Natural killer cell treated with Interleukin-12 subunit alpha and Interleukin-12 subunit beta and Interleukin-15 and Interleukin-18, amount 100 ng/mL, for 72 hours (primary cell): ENCODE results near the gene CTNNA1. TPM values are rescaled to one million over a fixed set of nuclear protein-coding genes. Genes with fewer than 3 reads are reported as not detected.
"Not testable (repeated sequence)": the region's sequence is repeated elsewhere in the genome, so short reads cannot be mapped to it uniquely, and the experiment has no call there.

Experiments used
- ATAC-seq, 2 donors: fragments of 150-1000 bp; cut with Tn5 transposase in 1 of 2; sonication (Bioruptor Pico), chemical (Tn5 transposase) in 1 of 2; 2 replicates each; pipeline ENCODE4 v1.10.0; 2021
- DNase-seq: peaks from one replicate; pipeline ENCODE4 v3.0.0; 2022; ENCODE audit warnings: low spot score
- H3K27ac Mint-ChIP-seq, 2 donors: 1 replicate in 1 of 2; 2 replicates in 1 of 2; pipeline ENCODE4 v1.8.0; 2022; ENCODE audit warnings: mixed read lengths in 2 of 2, mild to moderate bottlenecking in 1 of 2, moderate library complexity in 1 of 2
- H3K27me3 Mint-ChIP-seq, 2 donors: 1 replicate in 1 of 2; 2 replicates in 1 of 2; pipeline ENCODE4 v1.8.0; 2022; ENCODE audit warnings: mixed read lengths in 2 of 2
- H3K36me3 Mint-ChIP-seq: one replicate; pipeline ENCODE4 v1.8.0; 2022; ENCODE audit warnings: mixed read lengths
- H3K4me1 Mint-ChIP-seq, 2 donors: 1 replicate in 1 of 2; 2 replicates in 1 of 2; pipeline ENCODE4 v1.8.0; 2022; ENCODE audit warnings: low read depth in 2 of 2, mixed read lengths in 2 of 2, mild to moderate bottlenecking in 1 of 2
- H3K4me3 Mint-ChIP-seq: one replicate; pipeline ENCODE4 v1.8.0; 2022; ENCODE audit warnings: mixed read lengths
- H3K9me3 Mint-ChIP-seq: 2 replicates; pipeline ENCODE4 v1.8.0; 2022; ENCODE audit warnings: mixed read lengths
- total RNA-seq, 2 donors: library from RNA; stranded (reverse); gene quantifications; one replicate each; pipeline ENCODE4 v1.2.3, GENCODE V29; 2022

CTNNA1 gene
- total RNA-seq, 2 donors from 2014 or later, result 50.6 to 65.8 TPM

- Mint-ChIP-seq H3K27me3 (no peaks in the 10 kb centered on the region), H3K4me3 (no peak overlapping the region), H3K4me1 (peaks cover 3 to 8% of the 10 kb centered on the region in 2 donors), H3K27ac (no peak overlapping the region), H3K36me3 (no peaks in the 10 kb centered on the region), H3K9me3 (no peaks in the 10 kb centered on the region)
- DNase-seq, result no peak
- no peak for ATAC-seq
Measured at GRCh38 chr5:138784590-138784989, 31.4 kb downstream of the CTNNA1 start.

GRCh38 chr5:138789771-138790242, 36.6 kb downstream of the CTNNA1 start:
- H3K4me3 Mint-ChIP-seq, result peak overlapping the region; percentile 4
- H3K9me3 Mint-ChIP-seq, result no peaks in the 10 kb centered on the region
- H3K27ac Mint-ChIP-seq, result no peak overlapping the region
- ATAC-seq, result no peak
- no peaks in the 10 kb centered on the region for H3K36me3 Mint-ChIP-seq
- H3K4me1 Mint-ChIP-seq, result peaks cover 23 to 38% of the 10 kb centered on the region in 2 donors
- no peak for DNase-seq
- no peaks in the 10 kb centered on the region for H3K27me3 Mint-ChIP-seq

GRCh38 chr5:138790684-138791083, 37.5 kb downstream of the CTNNA1 start:
- H3K27ac Mint-ChIP-seq, result no peak overlapping the region
- ATAC-seq (peak in 1 of 2 donors; percentile 68), DNase-seq (no peak)

GRCh38 chr5:138792195-138792790, 39.1 kb downstream of the CTNNA1 start:
- no peaks in the 10 kb centered on the region for H3K36me3 Mint-ChIP-seq
- H3K9me3 Mint-ChIP-seq, result no peaks in the 10 kb centered on the region
- ATAC-seq, result no peak
- H3K4me1 Mint-ChIP-seq, result peaks cover 23 to 38% of the 10 kb centered on the region in 2 donors
- no peak for DNase-seq
- H3K27me3 Mint-ChIP-seq, result no peaks in the 10 kb centered on the region
- no peak overlapping the region for H3K4me3 Mint-ChIP-seq
- no peak overlapping the region for H3K27ac Mint-ChIP-seq

More at GRCh38 chr5:138790684-138791083, 37.5 kb downstream of the CTNNA1 start:
- H3K36me3 Mint-ChIP-seq, result no peaks in the 10 kb centered on the region
- H3K4me3 Mint-ChIP-seq, result no peak overlapping the region
- no peaks in the 10 kb centered on the region for H3K27me3 Mint-ChIP-seq
- peaks cover 23 to 38% of the 10 kb centered on the region in 2 donors for H3K4me1 Mint-ChIP-seq
- H3K9me3 Mint-ChIP-seq, result no peaks in the 10 kb centered on the region

- Mint-ChIP-seq H3K9me3 (no peaks in the 10 kb centered on the region), H3K27ac (no peak overlapping the region), H3K4me1 (peaks cover 23 to 38% of the 10 kb centered on the region in 2 donors), H3K27me3 (no peaks in the 10 kb centered on the region), H3K4me3 (no peak overlapping the region), H3K36me3 (no peaks in the 10 kb centered on the region)
- DNase-seq, result no peak
- ATAC-seq, result no peak
Measured at GRCh38 chr5:138793575-138793974, 40.4 kb downstream of the CTNNA1 start.

- ATAC-seq (no peak), DNase-seq (no peak)
- no peak overlapping the region for H3K4me3 Mint-ChIP-seq
- H3K27ac Mint-ChIP-seq, result no peak overlapping the region
- H3K27me3 Mint-ChIP-seq, result no peaks in the 10 kb centered on the region
- no peaks in the 10 kb centered on the region for H3K9me3 Mint-ChIP-seq
- peaks cover 5% of the 10 kb centered on the region for H3K36me3 Mint-ChIP-seq
- H3K4me1 Mint-ChIP-seq, result peaks cover 4 to 9% of the 10 kb centered on the region in 2 donors
Measured at GRCh38 chr5:138803285-138803684, 50.1 kb downstream of the CTNNA1 start.

GRCh38 chr5:138803935-138804334, 50.7 kb downstream of the CTNNA1 start:
- no peak for DNase-seq
- Mint-ChIP-seq H3K36me3 (peaks cover 5% of the 10 kb centered on the region), H3K27me3 (no peaks in the 10 kb centered on the region), H3K4me1 (peaks cover 4 to 9% of the 10 kb centered on the region in 2 donors), H3K27ac (no peak overlapping the region), H3K4me3 (no peak overlapping the region), H3K9me3 (no peaks in the 10 kb centered on the region)
- no peak for ATAC-seq

- Mint-ChIP-seq H3K36me3 (peaks cover 2% of the 10 kb centered on the region), H3K4me1 (peaks cover 4 to 9% of the 10 kb centered on the region in 2 donors), H3K27ac (no peak overlapping the region), H3K4me3 (no peak overlapping the region), H3K9me3 (no peaks in the 10 kb centered on the region), H3K27me3 (no peaks in the 10 kb centered on the region)
- ATAC-seq (no peak), DNase-seq (no peak)
Measured at GRCh38 chr5:138805096-138805495, 51.9 kb downstream of the CTNNA1 start.

GRCh38 chr5:138807182-138807581, 54.0 kb downstream of the CTNNA1 start:
- DNase-seq, result no peak
- Mint-ChIP-seq H3K4me3 (no peak overlapping the region), H3K9me3 (no peaks in the 10 kb centered on the region), H3K36me3 (no peaks in the 10 kb centered on the region), H3K27ac (no peak overlapping the region), H3K4me1 (peaks cover 4 to 9% of the 10 kb centered on the region in 2 donors), H3K27me3 (no peaks in the 10 kb centered on the region)
- ATAC-seq, result no peak

GRCh38 chr5:138809391-138809790, 56.2 kb downstream of the CTNNA1 start:
- ATAC-seq (no peak), DNase-seq (no peak)
- Mint-ChIP-seq H3K4me1 (peaks cover 4 to 9% of the 10 kb centered on the region in 2 donors), H3K27ac (no peak overlapping the region), H3K9me3 (no peaks in the 10 kb centered on the region), H3K36me3 (no peaks in the 10 kb centered on the region), H3K4me3 (no peak overlapping the region), H3K27me3 (no peaks in the 10 kb centered on the region)

- H3K27ac Mint-ChIP-seq, H3K4me1 Mint-ChIP-seq, H3K9me3 Mint-ChIP-seq, ATAC-seq, H3K27me3 Mint-ChIP-seq, H3K4me3 Mint-ChIP-seq, DNase-seq, H3K36me3 Mint-ChIP-seq: not testable (repeated sequence)
Measured at GRCh38 chr5:138810861-138811260, 57.6 kb downstream of the CTNNA1 start.

GRCh38 chr5:138815529-138815928, 62.3 kb downstream of the CTNNA1 start:
- H3K36me3 Mint-ChIP-seq, result no peaks in the 10 kb centered on the region

GRCh38 chr5:138817241-138817640, 64.0 kb downstream of the CTNNA1 start:
- H3K4me3 Mint-ChIP-seq, result no peak overlapping the region
- DNase-seq, result no peak
- no peak overlapping the region for H3K27ac Mint-ChIP-seq
- ATAC-seq, result no peak
- H3K4me1 Mint-ChIP-seq, result peaks cover 0 to 6% of the 10 kb centered on the region in 2 donors
- no peaks in the 10 kb centered on the region for H3K9me3 Mint-ChIP-seq
- H3K27me3 Mint-ChIP-seq, result no peaks in the 10 kb centered on the region
- no peaks in the 10 kb centered on the region for H3K36me3 Mint-ChIP-seq

More at GRCh38 chr5:138815529-138815928, 62.3 kb downstream of the CTNNA1 start:
- no peak for ATAC-seq
- no peak for DNase-seq
- no peak overlapping the region for H3K27ac Mint-ChIP-seq
- H3K9me3 Mint-ChIP-seq, result no peaks in the 10 kb centered on the region
- peaks cover 0 to 6% of the 10 kb centered on the region in 2 donors for H3K4me1 Mint-ChIP-seq
- H3K4me3 Mint-ChIP-seq, result no peak overlapping the region
- no peaks in the 10 kb centered on the region for H3K27me3 Mint-ChIP-seq

- no peaks in the 10 kb centered on the region for H3K36me3 Mint-ChIP-seq
- ATAC-seq (no peak), DNase-seq (no peak)
- peaks cover 0 to 6% of the 10 kb centered on the region in 2 donors for H3K4me1 Mint-ChIP-seq
- no peaks in the 10 kb centered on the region for H3K9me3 Mint-ChIP-seq
- no peak overlapping the region for H3K27ac Mint-ChIP-seq
- H3K4me3 Mint-ChIP-seq, result no peak overlapping the region
- H3K27me3 Mint-ChIP-seq, result no peaks in the 10 kb centered on the region
Measured at GRCh38 chr5:138819081-138819480, 65.9 kb downstream of the CTNNA1 start.

GRCh38 chr5:138820695-138821094, 67.5 kb downstream of the CTNNA1 start:
- Mint-ChIP-seq H3K27me3 (no peaks in the 10 kb centered on the region), H3K4me3 (no peak overlapping the region), H3K27ac (no peak overlapping the region), H3K36me3 (no peaks in the 10 kb centered on the region), H3K4me1 (peaks cover 0 to 6% of the 10 kb centered on the region in 2 donors), H3K9me3 (no peaks in the 10 kb centered on the region)
- DNase-seq, result no peak
- no peak for ATAC-seq
